HG03342 (cell line): ENCODE results near the gene ARMH1.
"Not testable (repeated sequence)": the region's sequence is repeated elsewhere in the genome, so short reads cannot be mapped to it uniquely, and the experiment has no call there.

Experiments used
- ATAC-seq: cut with Tn5 transposase; IDR thresholded peaks from one replicate; pipeline ENCODE4 v1.9.1; 2021; ENCODE audit warnings: mild to moderate bottlenecking, moderate library complexity; ENCODE audit not compliant: unreplicated experiment

The ARMH1 gene

GRCh38 chr1:44664730-44665370 lies 9.7 kb upstream of the ARMH1 start:
- ATAC-seq = no peak

GRCh38 chr1:44666719-44667118 lies 7.8 kb upstream of the ARMH1 start:
- not testable (repeated sequence) for ATAC-seq

DNA sequence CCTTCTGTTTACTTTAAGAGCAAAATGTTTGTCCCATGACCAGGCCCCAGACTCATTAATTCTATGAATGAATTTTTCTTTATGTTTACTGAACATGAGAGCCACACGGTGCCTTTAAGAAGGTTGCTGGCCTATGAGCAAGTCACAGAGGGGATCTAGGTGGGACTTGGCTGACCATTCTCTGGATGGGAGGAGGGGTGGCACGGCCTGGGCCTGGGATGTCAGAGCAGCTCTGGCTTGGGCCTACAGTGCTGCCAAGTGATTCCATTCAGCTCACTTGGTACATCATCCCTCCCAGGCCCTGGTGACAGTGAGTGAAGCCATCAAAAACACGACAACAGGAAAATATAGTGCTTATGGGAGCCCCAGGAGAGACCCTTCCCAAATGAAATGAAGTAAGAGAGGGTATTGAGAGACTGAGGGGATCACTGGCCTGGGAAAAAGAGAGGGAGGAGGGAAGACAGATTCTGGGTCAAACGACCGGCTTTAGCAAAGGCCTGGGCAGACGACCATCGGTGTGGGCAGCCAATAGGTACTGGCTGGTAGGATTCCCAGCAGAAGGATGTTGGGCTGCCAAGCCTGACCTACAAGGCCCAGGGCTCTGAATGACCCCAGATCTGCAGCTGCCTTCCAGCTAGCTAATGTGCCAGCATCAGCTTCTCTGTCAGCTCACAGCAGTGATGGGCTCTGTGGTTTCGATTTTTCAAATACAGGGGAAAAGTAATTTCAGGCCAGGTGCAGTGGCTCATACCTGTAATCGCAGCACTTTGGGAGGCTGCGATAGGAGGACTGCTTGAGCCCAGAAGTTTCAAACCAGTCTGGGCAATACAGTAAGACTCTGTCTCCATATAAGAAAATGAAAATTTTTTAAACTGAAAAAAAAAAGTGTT lies 3.5 kb upstream of the ARMH1 start:
- ATAC-seq = no peak

GRCh38 chr1:44672254-44672955 lies 2.1 kb upstream of the ARMH1 start:
- ATAC-seq = no peak

DNA sequence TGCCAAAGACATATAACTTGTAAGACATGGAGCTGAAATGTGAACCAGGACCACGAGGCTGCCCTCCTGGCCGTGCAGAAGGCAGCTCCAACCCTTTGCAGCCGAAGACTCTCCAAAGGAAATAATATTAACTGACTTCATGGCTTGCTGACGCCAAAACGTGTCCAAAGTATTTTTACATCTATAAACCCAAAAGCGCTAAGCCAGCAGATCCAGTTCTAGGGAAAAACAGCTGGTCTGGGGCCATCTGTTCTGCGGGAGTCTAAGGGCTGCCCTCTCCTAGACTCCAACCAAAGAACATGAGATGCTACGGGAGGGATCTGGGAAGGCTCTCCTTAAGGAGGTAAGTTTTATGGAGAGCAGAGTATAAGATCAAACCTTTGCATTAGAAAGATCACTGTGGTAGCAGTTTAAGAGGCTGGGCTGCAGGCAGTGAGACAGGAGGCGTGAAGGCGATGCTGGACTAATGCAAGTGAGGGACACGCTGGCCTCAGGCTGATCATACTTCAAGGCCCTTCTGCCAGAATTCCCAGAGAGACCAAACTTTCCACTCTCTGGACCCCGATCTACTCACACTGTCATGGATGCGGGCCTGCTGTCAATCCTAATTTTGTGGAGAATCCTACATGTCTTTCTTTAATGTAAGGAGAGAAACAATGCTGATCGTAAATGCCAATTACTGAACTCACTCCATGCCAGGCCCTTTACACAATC lies 1.4 kb upstream of the ARMH1 start:
- no peak for ATAC-seq

DNA sequence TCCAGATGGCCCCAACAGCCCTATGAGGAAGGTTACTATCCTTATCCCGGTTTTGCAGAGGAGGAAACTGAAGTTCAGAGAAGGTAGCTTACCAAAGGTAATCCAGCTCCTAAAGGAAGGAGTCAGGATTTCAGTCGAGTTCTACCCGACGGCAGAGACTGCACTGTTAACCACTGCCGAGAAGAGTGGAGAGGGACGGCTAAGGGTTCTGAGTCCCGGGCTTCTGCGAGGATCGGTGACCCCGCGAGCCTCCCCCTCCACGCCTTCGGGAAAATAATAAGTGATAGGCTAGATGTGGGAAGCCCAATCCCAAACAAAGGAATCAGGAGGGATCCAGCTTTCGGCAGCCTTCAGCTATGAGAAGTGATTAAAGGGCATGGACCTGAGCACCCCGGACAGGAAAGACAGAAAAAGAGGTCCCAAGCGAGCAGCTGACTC lies 820 bp upstream of the ARMH1 start:
- ATAC-seq = peak; percentile 0

GRCh38 chr1:44675186-44675585 lies 672 bp downstream of the ARMH1 start:
- ATAC-seq = no peak

GRCh38 chr1:44676484-44677200 lies 2.1 kb downstream of the ARMH1 start:
- no peak for ATAC-seq

DNA sequence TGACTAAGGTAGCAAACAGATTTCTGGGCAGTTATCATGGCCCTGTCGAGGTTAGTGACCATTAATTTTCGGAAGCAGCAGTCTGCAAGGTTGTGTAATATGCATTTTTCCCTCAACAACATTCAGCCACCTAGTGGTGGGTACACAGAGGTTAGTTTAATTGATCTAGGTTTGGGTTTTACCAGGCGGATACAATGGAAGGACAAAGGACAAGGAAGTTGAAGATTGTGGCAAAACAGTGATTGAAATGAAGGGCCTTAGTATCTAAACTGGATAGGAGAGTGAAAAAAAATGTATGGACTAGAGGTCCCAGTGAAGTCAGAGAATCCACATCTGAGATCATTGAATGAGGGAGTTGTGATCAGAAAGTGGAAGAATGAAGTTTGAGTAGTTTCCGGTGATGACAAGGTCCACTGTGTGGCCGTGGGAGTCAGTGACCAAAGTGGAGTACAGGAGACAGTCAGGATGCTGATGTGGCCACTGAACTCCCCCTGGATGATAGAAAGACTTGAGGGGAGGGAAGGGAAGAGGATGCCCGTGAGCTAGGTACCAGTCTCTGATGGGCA lies 2.8 kb downstream of the ARMH1 start:
- no peak for ATAC-seq

DNA sequence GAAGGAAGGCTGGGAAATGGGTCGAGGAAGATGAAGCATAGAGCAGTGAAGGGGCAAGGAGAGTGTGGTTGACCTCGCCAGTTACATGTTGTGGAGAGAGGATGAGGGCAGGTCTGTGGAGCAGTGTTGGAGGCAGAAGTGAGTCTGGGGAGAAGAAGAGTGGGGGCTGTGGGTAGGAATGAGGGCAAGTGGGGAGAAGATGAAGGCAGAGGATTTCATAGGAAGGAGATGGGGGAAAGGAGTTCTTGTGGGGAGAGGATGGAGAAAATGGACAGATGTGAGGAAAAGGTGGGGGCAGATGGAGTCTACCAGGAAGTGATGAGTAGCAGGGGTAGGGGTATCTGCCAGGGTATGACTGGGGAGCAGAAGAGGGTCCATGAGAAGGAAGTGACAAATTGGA lies 3.6 kb downstream of the ARMH1 start:
- no peak for ATAC-seq

- ATAC-seq = no peak
These were observed 4.1 kb downstream of the ARMH1 start for GRCh38 chr1:44678626-44679025.

GRCh38 chr1:44679468-44679867 lies 5.0 kb downstream of the ARMH1 start:
- no peak for ATAC-seq

GRCh38 chr1:44681905-44682882 lies 7.7 kb downstream of the ARMH1 start:
- no peak for ATAC-seq

GRCh38 chr1:44682883-44683265 lies 8.4 kb downstream of the ARMH1 start:
- no peak for ATAC-seq

DNA sequence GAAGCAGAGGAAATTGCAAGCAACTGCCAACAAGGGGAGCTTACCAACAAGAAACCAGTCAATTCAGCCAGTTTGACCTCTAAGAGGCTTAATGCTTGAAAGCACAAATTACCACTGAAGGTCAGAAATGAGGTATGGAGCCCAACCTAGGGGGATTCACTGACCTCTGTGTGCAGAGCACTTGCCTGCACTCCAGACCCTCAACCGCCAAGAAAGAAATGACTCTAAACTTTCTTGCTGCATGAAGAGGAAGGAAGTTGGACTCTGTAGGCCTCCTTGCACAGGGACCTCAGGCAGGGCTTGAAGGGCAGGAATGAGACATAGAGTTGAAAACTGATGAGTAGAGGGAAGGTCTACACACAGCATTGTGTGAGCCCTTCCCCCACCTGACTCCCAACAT lies 10.0 kb downstream of the ARMH1 start:
- ATAC-seq = peak; percentile 82

GRCh38 chr1:44685218-44685617 lies 10.7 kb downstream of the ARMH1 start:
- ATAC-seq = no peak

DNA sequence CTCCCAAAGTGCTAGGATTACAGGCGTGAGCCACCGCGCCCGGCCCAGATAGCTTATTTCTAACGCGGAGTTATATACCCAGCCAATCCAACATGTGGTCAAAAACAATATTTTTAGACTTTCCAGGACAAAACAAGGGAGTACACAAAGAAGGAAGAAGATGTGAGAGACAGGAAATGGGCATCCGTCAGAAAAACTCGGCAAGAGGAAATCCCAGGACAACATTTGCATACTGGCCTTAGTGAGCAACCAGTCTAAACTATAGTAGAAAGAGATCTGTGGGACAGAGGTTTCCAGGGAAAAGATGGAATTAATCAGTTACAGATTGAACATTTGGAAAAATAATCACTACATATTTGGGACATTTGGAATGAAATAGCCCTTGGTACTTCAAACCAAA lies 11.4 kb downstream of the ARMH1 start:
- ATAC-seq = no peak

GRCh38 chr1:44688760-44689446 lies 14.4 kb downstream of the ARMH1 start:
- no peak for ATAC-seq

GRCh38 chr1:44689447-44689765 lies 14.9 kb downstream of the ARMH1 start:
- ATAC-seq = no peak
